DND-41 (cell line): ENCODE data around the gene BTBD17.

Source experiments
- CTCF ChIP-seq: IDR thresholded peaks from 2 replicates; pipeline ENCODE4 v1.5.1; 2012; ENCODE audit warnings: borderline replicate concordance, low read length, moderate library complexity, mild to moderate bottlenecking; ENCODE audit not compliant: poor library complexity, severe bottlenecking; ENCODE audit errors: extremely low read depth
- EZH2 ChIP-seq: IDR thresholded peaks from 3 replicates; pipeline ENCODE4 v1.6.1; 2012; ENCODE audit warnings: borderline replicate concordance, low read depth, mild to moderate bottlenecking, moderate library complexity, low read length, inconsistent platforms; ENCODE audit not compliant: severe bottlenecking

- TF ChIP-seq CTCF (no peak), EZH2 (no peak)
Observed at GRCh38 chr17:74345433-74346241, 16.0 kb downstream of the BTBD17 start.
